Fibroblast of lung (primary cell): ENCODE results near the gene NEK6.

Source experiments
- EZH2 ChIP-seq: IDR thresholded peaks from 2 replicates; pipeline ENCODE4 v1.5.1; 2012; ENCODE audit warnings: low read length, control low read depth, mild to moderate bottlenecking; ENCODE audit errors: missing control alignments
- TF ChIP-seq, protein P1 (sequence below), 2 donors: IDR thresholded peaks in 1 of 2; conservative IDR thresholded peaks in 1 of 2; 1 replicate in 1 of 2; 2 replicates in 1 of 2; pipeline ENCODE4 v1.5.1; 2011 to 2012; ENCODE audit warnings: low read length in 2 of 2, control low read depth in 1 of 2, inconsistent platforms in 1 of 2, low read depth in 1 of 2, mild to moderate bottlenecking in 1 of 2

- TF ChIP-seq, protein P1, sequence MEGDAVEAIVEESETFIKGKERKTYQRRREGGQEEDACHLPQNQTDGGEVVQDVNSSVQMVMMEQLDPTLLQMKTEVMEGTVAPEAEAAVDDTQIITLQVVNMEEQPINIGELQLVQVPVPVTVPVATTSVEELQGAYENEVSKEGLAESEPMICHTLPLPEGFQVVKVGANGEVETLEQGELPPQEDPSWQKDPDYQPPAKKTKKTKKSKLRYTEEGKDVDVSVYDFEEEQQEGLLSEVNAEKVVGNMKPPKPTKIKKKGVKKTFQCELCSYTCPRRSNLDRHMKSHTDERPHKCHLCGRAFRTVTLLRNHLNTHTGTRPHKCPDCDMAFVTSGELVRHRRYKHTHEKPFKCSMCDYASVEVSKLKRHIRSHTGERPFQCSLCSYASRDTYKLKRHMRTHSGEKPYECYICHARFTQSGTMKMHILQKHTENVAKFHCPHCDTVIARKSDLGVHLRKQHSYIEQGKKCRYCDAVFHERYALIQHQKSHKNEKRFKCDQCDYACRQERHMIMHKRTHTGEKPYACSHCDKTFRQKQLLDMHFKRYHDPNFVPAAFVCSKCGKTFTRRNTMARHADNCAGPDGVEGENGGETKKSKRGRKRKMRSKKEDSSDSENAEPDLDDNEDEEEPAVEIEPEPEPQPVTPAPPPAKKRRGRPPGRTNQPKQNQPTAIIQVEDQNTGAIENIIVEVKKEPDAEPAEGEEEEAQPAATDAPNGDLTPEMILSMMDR (conservative IDR thresholded peaks at IDR 0.05 in 1 of 2, IDR thresholded peaks at IDR 0.05 in 1 of 2; ENCODE audit: low read depth in 1 of 2, low read length in 2 of 2), result no peak
- TF ChIP-seq EZH2, result no peak
These were observed 18.3 kb upstream of the NEK6 start for GRCh38 chr9:124239249-124240073.
